Stimulated activated CD4-positive, alpha-beta T cell treated with anti-CD3 and anti-CD28 coated beads, Interleukin-1b, Interleukin-23, amount 100 ng/mL, for 24 hours (primary cell): Measurements from ENCODE around the gene LIMCH1.
"Not testable (repeated sequence)": the region's sequence is repeated elsewhere in the genome, so short reads cannot be mapped to it uniquely, and the experiment has no call there.

ENCODE experiments used
- DNase-seq, 4 experiments: peaks; one replicate each; pipeline ENCODE4 v3.0.0-alpha.2; 2020; ENCODE audit warnings: low read depth in 4 of 4, low spot score in 1 of 4

Gene LIMCH1

DNA sequence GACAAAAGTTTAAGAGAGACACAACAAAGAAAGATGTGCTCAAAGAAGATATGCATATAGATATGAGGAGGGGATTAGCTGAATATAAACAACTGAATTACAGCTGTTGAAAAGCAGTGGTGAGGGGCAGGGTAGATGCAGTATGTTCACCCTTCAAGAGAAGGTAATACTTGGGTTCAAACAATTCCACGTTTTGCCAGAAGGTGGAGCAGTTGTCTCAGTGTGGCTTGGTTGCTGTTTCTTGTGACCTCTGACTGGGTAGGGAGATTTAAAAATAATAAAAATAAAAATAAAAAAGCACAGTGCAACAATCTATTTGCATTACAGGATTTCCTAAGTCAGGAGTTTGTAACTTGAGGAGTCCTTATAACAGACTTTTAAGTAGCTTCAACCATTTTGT, 187.3 kb downstream of the LIMCH1 start:
- no peak for DNase-seq

DNA sequence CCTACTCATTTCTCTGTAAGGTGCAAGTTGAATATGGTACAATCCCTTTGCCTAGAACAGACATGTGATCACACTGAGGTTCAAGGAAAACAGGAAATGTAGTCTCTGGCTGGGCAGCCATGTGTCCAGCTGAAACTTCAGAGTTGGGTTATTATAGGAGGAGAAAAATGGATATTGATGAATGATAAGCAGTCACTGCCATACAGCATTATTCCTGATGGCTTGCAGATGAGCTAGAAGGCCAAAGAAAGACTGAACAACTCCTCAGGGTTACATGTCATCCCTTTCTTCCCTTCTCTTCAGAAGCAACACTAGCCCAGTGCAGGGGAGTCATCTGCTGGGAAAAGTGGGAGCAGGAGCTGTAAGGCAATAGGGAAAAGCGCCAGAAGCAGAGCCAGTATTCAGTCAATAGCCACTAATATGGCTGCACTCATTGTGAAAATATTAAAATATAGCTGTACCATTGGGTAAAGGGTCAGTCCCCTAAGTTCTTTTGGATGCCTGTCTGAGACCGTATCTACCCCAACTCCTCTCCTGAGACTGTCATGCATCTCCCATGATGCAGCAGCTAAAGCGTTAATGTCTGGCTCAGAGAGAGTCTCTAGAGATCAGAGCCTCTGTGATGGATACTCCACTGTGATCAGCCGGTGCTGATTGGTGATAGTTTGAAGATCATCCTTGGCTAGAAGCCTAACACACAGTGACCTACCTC, 190.1 kb downstream of the LIMCH1 start:
- DNase-seq, result no peak

GRCh38 chr4:41728573-41728913, 190.6 kb downstream of the LIMCH1 start:
- no peak for DNase-seq

DNA sequence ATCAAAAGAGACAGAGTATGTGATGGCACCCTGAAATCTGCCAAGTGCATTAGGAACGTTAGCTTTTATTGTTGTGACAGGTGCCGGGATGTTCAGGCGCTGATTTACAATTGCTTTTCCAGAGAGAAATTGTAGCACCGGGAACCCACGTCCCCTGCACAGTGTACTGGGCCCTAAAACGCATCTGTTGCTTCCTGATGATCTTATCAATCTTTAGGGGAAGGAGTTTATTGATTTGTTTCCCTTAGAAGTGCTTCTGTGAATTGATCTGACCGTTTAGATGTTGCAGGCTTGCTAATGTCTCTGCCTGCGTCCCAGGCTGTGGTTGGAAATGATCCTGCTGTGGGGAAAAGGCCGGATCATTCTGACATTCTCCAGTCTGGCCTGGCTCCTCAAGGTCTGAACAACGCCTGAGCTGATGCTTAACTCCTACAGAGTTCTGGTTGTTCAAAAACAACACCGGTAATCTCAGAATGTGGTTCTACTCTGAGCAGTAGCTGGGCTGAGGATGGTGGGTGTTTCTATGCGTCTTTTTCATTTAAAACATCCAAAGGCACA, 193.7 kb downstream of the LIMCH1 start:
- no peak for DNase-seq

GRCh38 chr4:41734371-41734770, 196.4 kb downstream of the LIMCH1 start:
- no peak for DNase-seq

DNA sequence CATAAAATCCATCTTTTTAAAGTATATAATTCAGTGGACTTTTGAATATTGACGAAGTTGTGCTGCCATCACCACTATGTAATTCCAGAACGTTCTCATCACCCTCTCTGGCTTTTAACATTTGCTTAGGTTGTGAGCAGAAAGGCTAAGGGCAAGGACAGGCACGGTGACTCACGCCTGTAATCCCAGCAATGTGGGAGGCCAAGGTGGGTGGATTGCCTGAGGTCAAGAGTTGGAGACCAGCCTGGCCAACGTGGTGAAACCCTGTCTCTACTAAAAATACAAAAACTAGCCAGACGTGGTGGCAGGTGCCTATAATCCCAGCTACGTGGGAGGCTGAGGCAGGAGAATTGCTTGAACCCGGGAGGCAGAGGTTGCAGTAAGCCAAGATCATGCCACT, 199.5 kb downstream of the LIMCH1 start:
- not testable (repeated sequence) for DNase-seq

- DNase-seq, result no peak
Observed at GRCh38 chr4:41741354-41741753, 203.4 kb downstream of the LIMCH1 start.

- DNase-seq, result no peak
Observed at GRCh38 chr4:41744572-41745291, 206.8 kb downstream of the LIMCH1 start.

- no peak for DNase-seq
Observed at GRCh38 chr4:41745292-41746024, 207.5 kb downstream of the LIMCH1 start.

GRCh38 chr4:41746025-41746439, 208.1 kb downstream of the LIMCH1 start:
- no peak for DNase-seq

GRCh38 chr4:41746440-41747229, 208.7 kb downstream of the LIMCH1 start:
- DNase-seq, result no peak

DNA sequence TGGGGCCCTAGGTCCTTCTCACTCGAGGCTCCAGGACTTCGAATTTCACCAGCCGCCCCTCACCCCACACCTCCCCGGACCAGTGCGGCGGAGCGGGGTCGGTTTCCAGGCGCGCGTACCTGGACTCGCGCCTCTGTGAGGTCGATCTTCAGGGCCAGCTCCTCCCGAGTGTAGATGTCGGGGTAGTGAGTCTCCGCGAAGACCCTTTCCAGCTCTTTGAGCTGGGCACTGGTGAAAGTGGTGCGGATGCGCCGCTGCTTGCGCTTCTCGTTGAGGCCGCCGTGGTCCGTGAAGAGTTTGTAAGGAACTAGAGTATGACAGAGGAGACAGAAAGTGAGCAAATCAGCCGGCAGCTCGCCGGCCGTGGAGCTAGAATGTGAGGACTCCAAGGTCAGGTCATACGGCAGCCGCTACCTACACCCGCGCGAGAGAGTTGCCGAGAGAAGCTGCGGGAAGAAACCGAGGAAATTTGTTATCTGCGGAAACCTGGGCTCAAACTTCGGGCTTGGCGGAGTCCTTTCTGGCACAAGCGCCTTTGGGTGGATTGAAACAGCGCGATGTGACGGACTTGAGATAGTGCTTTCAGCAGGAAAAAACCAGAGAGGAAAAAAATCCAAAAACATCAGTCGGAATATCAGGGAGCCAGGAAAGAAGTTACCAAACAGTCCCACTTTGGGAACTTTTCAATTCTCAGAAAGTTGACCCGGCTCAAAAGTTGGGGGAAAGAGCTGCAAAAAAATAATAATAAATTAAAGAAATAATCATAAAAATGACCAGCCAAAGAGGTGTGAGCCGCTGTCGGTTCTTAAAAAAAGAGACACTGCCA, 209.5 kb downstream of the LIMCH1 start:
- DNase-seq, result no peak

GRCh38 chr4:41748074-41748570, 210.2 kb downstream of the LIMCH1 start:
- DNase-seq, result no peak

DNA sequence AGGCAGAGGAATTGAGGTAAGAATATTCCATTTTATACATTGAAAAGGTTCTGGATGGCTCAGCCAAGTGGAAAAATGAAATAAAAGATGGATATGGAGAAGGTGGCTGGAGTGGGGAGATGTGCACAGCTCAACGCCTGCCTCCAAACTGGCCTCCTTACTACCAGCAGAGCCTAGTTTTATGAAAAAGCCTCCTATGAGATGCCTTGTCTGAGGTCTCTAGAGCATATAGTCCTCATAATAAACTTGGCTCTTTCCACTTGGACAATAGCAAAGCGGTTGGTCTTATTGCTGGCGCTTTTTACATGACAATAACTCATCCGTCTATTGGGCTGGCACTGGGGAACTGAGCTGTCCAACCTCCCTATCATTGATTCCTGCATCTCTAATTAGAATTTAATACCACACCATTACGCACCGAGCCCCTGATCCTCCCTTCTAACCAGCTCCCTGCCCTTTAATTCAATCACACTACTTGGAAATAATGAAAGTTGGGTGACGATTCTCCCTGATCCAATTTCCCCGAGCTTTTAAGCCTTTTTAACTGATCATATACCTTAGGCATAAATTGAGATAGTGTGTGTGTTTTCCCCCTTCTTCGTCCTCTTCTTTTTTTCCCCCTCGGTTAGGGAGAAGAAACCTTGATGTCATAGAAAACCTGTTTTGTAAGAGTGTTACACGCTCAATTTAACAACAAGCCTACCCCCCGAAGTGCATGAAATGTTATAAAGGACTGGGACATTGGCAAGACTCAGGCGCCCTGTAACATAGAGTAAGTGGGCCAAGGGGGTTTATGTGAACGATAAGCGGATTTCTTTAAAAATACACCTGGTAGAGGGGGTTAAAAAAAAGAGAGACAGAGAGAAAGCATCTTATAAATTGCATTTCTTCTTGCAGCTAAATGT, 210.9 kb downstream of the LIMCH1 start, which contains the start of gene PHOX2B:
TSS of gene PHOX2B (minus strand) at position 155 of the 905 bp plus-strand sequence. CDS start at position 40, 115 bp downstream.
- DNase-seq, result no peak

DNA sequence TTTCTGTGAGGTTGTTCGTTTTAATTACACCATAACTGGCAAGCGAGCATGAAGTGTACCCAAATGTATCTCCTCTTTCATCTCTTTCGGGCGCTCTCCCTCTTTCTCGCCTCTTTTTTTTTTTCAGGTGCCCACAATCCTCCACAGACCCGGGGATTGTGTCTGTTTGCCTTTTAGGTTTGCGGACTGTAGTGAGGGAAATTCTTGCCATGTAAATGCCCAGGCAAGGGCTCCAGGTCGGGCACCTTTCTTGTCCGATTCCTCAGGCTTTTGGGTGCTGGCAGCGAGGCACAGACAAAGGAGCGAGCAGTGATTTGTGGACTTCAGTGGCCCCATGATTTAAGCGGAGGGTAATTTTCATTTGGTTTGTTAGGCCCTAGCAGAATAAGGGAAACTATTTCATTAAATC, 211.7 kb downstream of the LIMCH1 start:
- DNase-seq, result no peak
